ENCODE measurements around the gene TPT1.
A peak's percentile ranks its signal among the peaks of the same experiment; 100 is the strongest.
"Not testable (repeated sequence)": the region's sequence is repeated elsewhere in the genome, so short reads cannot be mapped to it uniquely, and the experiment has no call there.

Gene TPT1

DNA sequence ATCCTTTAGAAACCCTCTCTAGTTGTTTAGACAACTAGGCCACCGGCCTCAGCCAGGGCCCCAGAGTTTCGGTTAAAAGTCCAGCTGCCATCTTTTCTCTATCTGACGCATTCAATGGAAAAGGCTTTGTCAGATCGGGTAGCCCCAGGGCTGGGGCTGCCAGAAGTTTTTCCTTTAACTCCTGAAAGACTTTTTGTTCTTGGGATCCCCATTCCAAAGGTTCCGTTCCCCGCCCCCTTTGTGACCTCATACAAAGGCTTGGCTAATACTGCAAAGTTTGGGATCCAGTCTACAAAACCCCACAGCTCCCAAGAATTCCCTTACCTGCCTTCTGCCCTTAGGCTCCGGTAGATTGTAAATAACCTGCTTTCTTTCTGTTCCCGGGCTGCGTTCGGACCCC is 38.5 kb upstream of the TPT1 start:
- H3K4me1 ChIP-seq (ENCODE audit: control insufficient read depth, insufficient read depth, low read length); H3K36me3 ChIP-seq (ENCODE audit: control insufficient read depth, insufficient read depth, low read length); H3K27ac ChIP-seq (ENCODE audit: low read length); H3K9me3 ChIP-seq (ENCODE audit: control insufficient read depth, insufficient read depth, low read length); DNase-seq (ENCODE audit: low read depth, low spot score); H3K27me3 ChIP-seq (ENCODE audit: control insufficient read depth, insufficient read depth, low read length); H3K4me3 ChIP-seq (ENCODE audit: low read length): not testable (repeated sequence)
- no CpG with 5 or more reads among the region's 10 CpGs for WGBS (ENCODE audit: insufficient coverage, insufficient read length)

GRCh38 chr13:45378786-45379185 is 37.8 kb upstream of the TPT1 start:
- H3K27me3 ChIP-seq (ENCODE audit: control insufficient read depth, insufficient read depth, low read length); H3K9me3 ChIP-seq (ENCODE audit: control insufficient read depth, insufficient read depth, low read length); H3K4me3 ChIP-seq (ENCODE audit: low read length); H3K27ac ChIP-seq (ENCODE audit: low read length); DNase-seq (ENCODE audit: low read depth, low spot score); H3K36me3 ChIP-seq (ENCODE audit: control insufficient read depth, insufficient read depth, low read length); H3K4me1 ChIP-seq (ENCODE audit: control insufficient read depth, insufficient read depth, low read length): not testable (repeated sequence)
- WGBS (ENCODE audit: insufficient coverage, insufficient read length), result no CpG with 5 or more reads among the region's 8 CpGs

GRCh38 chr13:45377314-45377713 is 36.3 kb upstream of the TPT1 start:
- not testable (repeated sequence) for DNase-seq (ENCODE audit: low read depth, low spot score); H3K9me3 ChIP-seq (ENCODE audit: control insufficient read depth, insufficient read depth, low read length); H3K27ac ChIP-seq (ENCODE audit: low read length); H3K27me3 ChIP-seq (ENCODE audit: control insufficient read depth, insufficient read depth, low read length); H3K4me3 ChIP-seq (ENCODE audit: low read length); H3K4me1 ChIP-seq (ENCODE audit: control insufficient read depth, insufficient read depth, low read length); H3K36me3 ChIP-seq (ENCODE audit: control insufficient read depth, insufficient read depth, low read length)
- WGBS (ENCODE audit: insufficient coverage, insufficient read length), result no CpG with 5 or more reads among the region's 12 CpGs

- H3K27me3 ChIP-seq (ENCODE audit: control insufficient read depth, insufficient read depth, low read length); H3K4me3 ChIP-seq (ENCODE audit: low read length); H3K36me3 ChIP-seq (ENCODE audit: control insufficient read depth, insufficient read depth, low read length); H3K9me3 ChIP-seq (ENCODE audit: control insufficient read depth, insufficient read depth, low read length); DNase-seq (ENCODE audit: low read depth, low spot score); H3K4me1 ChIP-seq (ENCODE audit: control insufficient read depth, insufficient read depth, low read length); H3K27ac ChIP-seq (ENCODE audit: low read length): not testable (repeated sequence)
- WGBS (ENCODE audit: insufficient coverage, insufficient read length), result no CpG with 5 or more reads among the region's 8 CpGs
These were observed 35.7 kb upstream of the TPT1 start for GRCh38 chr13:45376651-45377050.

- Histone ChIP-seq H3K27me3 (ENCODE audit: control insufficient read depth, insufficient read depth, low read length) (no peaks in the 10 kb centered on the region), H3K27ac (ENCODE audit: low read length) (no peak overlapping the region), H3K4me3 (ENCODE audit: low read length) (no peak overlapping the region), H3K4me1 (ENCODE audit: control insufficient read depth, insufficient read depth, low read length) (peaks cover 2% of the 10 kb centered on the region), H3K9me3 (ENCODE audit: control insufficient read depth, insufficient read depth, low read length) (no peaks in the 10 kb centered on the region), H3K36me3 (ENCODE audit: control insufficient read depth, insufficient read depth, low read length) (no peaks in the 10 kb centered on the region)
- DNase-seq (ENCODE audit: low read depth, low spot score), result no peak
- WGBS (ENCODE audit: insufficient coverage, insufficient read length), result no CpG with 5 or more reads among the region's 3 CpGs
These were observed 33.9 kb upstream of the TPT1 start for GRCh38 chr13:45374917-45375316.

GRCh38 chr13:45373162-45373547 is 32.2 kb upstream of the TPT1 start:
- no peaks in the 10 kb centered on the region for H3K36me3 ChIP-seq (ENCODE audit: control insufficient read depth, insufficient read depth, low read length)
- DNase-seq (ENCODE audit: low read depth, low spot score), result no peak
- no peak overlapping the region for H3K27ac ChIP-seq (ENCODE audit: low read length)
- WGBS (ENCODE audit: insufficient coverage, insufficient read length), result no CpG with 5 or more reads among the region's 5 CpGs
- H3K27me3 ChIP-seq (ENCODE audit: control insufficient read depth, insufficient read depth, low read length), result no peaks in the 10 kb centered on the region
- no peaks in the 10 kb centered on the region for H3K9me3 ChIP-seq (ENCODE audit: control insufficient read depth, insufficient read depth, low read length)
- no peak overlapping the region for H3K4me3 ChIP-seq (ENCODE audit: low read length)
- H3K4me1 ChIP-seq (ENCODE audit: control insufficient read depth, insufficient read depth, low read length), result peaks cover 2% of the 10 kb centered on the region

DNA sequence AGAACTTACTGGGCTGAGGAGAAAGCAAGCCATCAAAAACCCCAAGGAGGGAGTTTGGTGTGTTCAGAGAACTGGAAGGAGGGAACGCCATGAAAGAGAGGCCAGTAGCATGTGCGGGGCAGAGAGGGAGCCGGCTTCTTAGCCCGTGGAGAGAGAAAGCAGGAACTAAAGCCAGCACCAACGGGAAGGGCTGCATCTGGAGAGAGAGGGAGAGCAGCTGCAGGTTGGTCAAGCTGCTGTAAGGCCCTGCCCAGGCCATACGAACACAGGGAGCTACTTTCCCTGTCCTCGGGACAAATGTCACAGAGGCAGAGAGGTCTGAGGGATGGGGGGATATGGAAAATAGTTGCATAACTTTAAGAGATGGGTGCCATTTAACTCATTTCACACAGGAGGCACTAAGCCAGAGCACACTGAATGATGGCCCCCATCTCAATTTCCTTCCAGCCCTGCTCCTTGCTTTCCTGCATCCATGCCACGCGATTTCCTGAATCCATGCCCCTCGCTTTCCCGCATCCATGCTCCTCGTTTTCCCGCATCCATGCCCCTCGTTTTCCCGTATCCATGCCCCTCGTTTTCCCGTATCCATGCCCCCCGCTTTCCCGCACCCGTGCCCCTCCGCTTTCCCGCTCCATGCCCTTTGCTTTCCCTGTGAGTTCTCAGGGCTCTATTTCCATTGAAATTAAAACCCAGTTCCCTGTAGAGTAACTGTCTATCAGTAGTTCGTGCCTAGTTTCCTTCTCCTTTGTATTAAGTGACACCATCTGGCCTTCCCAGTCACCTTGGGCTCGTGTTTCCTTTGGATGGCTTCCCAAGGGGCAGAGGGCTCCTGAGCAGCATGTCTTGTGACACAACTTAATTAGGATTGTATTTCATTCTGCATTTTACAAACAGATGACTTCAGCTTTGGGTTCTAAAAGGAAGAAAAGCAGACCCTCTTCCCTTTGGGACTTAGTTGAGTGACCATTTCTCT is 31.5 kb upstream of the TPT1 start:
- Histone ChIP-seq H3K27me3 (ENCODE audit: control insufficient read depth, insufficient read depth, low read length) (no peaks in the 10 kb centered on the region), H3K4me1 (ENCODE audit: control insufficient read depth, insufficient read depth, low read length) (peaks cover 2% of the 10 kb centered on the region), H3K4me3 (ENCODE audit: low read length) (no peak overlapping the region), H3K9me3 (ENCODE audit: control insufficient read depth, insufficient read depth, low read length) (no peaks in the 10 kb centered on the region), H3K36me3 (ENCODE audit: control insufficient read depth, insufficient read depth, low read length) (no peaks in the 10 kb centered on the region), H3K27ac (ENCODE audit: low read length) (no peak overlapping the region)
- DNase-seq (ENCODE audit: low read depth, low spot score), result no peak
- no CpG with 5 or more reads among the region's 24 CpGs for WGBS (ENCODE audit: insufficient coverage, insufficient read length)

DNA sequence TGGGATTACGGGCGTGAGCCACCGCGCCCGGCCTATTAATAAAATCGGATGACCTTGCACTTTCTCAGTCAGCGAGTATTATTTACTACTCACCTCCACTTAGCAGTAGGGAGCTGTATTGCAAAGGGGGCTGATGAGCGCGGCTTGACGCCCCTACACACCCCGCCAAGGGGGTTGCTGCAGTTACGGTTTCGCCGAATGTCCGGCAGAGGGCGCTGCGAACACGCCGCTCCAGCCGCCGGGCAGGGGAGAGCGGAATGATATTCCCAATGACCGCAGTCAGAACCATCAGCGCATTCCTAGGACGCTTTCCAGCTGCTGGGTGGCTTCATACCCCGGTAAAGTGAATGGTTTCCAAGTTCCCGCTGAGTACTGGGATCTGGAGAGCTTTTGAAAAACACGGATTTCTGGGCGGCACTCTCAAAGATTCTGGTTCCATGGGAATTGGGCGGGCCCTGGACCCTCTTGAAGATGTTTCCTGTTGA is 30.0 kb upstream of the TPT1 start:
- Histone ChIP-seq H3K4me3 (ENCODE audit: low read length) (no peak overlapping the region), H3K27ac (ENCODE audit: low read length) (no peak overlapping the region), H3K36me3 (ENCODE audit: control insufficient read depth, insufficient read depth, low read length) (no peaks in the 10 kb centered on the region), H3K27me3 (ENCODE audit: control insufficient read depth, insufficient read depth, low read length) (no peaks in the 10 kb centered on the region), H3K9me3 (ENCODE audit: control insufficient read depth, insufficient read depth, low read length) (no peaks in the 10 kb centered on the region), H3K4me1 (ENCODE audit: control insufficient read depth, insufficient read depth, low read length) (peaks cover 2% of the 10 kb centered on the region)
- DNase-seq (ENCODE audit: low read depth, low spot score), result peak; percentile 84
- WGBS (ENCODE audit: insufficient coverage, insufficient read length), result no CpG with 5 or more reads among the region's 30 CpGs

- no CpG with 5 or more reads among the region's 4 CpGs for WGBS (ENCODE audit: insufficient coverage, insufficient read length)
- Histone ChIP-seq H3K4me1 (ENCODE audit: control insufficient read depth, insufficient read depth, low read length) (peaks cover 2% of the 10 kb centered on the region), H3K9me3 (ENCODE audit: control insufficient read depth, insufficient read depth, low read length) (no peaks in the 10 kb centered on the region), H3K36me3 (ENCODE audit: control insufficient read depth, insufficient read depth, low read length) (no peaks in the 10 kb centered on the region), H3K27me3 (ENCODE audit: control insufficient read depth, insufficient read depth, low read length) (no peaks in the 10 kb centered on the region), H3K4me3 (ENCODE audit: low read length) (no peak overlapping the region), H3K27ac (ENCODE audit: low read length) (no peak overlapping the region)
- DNase-seq (ENCODE audit: low read depth, low spot score), result no peak
These were observed 28.1 kb upstream of the TPT1 start for GRCh38 chr13:45369116-45369515.

DNA sequence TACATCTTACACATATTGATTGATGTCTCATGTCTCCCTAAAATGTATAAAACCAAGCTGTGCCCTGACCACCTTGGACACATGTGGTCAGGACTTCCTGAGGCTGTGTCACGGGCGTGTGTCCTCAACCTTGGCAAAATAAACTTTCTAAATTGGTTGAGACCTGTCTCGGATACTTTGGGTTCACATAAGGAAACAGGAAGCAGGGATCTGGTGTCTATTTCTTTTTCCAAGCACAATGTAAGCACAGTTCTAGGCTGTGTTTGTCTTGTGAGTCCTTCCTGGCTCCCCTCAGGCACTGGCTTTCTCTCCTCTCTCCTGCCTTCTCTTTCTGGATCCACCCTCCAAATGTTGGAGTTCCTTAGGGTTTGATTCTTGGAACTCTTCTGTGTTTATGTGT is 27.6 kb upstream of the TPT1 start:
- Histone ChIP-seq H3K27ac (ENCODE audit: low read length) (no peak overlapping the region), H3K4me3 (ENCODE audit: low read length) (no peak overlapping the region), H3K36me3 (ENCODE audit: control insufficient read depth, insufficient read depth, low read length) (no peaks in the 10 kb centered on the region), H3K4me1 (ENCODE audit: control insufficient read depth, insufficient read depth, low read length) (peaks cover 2% of the 10 kb centered on the region), H3K9me3 (ENCODE audit: control insufficient read depth, insufficient read depth, low read length) (no peaks in the 10 kb centered on the region), H3K27me3 (ENCODE audit: control insufficient read depth, insufficient read depth, low read length) (no peaks in the 10 kb centered on the region)
- no CpG with 5 or more reads among the region's 3 CpGs for WGBS (ENCODE audit: insufficient coverage, insufficient read length)
- no peak for DNase-seq (ENCODE audit: low read depth, low spot score)

- H3K4me3 ChIP-seq (ENCODE audit: low read length), result no peak overlapping the region
- peaks cover 2% of the 10 kb centered on the region for H3K4me1 ChIP-seq (ENCODE audit: control insufficient read depth, insufficient read depth, low read length)
- no peak for DNase-seq (ENCODE audit: low read depth, low spot score)
- WGBS (ENCODE audit: insufficient coverage, insufficient read length), result no CpG with 5 or more reads among the region's 4 CpGs
- H3K27me3 ChIP-seq (ENCODE audit: control insufficient read depth, insufficient read depth, low read length), result no peaks in the 10 kb centered on the region
- no peaks in the 10 kb centered on the region; the same call in 1 of the 2 replicates for H3K9me3 ChIP-seq (ENCODE audit: control insufficient read depth, insufficient read depth, low read length)
- H3K36me3 ChIP-seq (ENCODE audit: control insufficient read depth, insufficient read depth, low read length), result no peaks in the 10 kb centered on the region
- H3K27ac ChIP-seq (ENCODE audit: low read length), result no peak overlapping the region
These were observed 27.0 kb upstream of the TPT1 start for GRCh38 chr13:45368005-45368404.
